MCF 10A (cell line): ENCODE data around the gene C1D. TPM values are rescaled to one million over a fixed set of nuclear protein-coding genes. Genes with fewer than 3 reads are reported as not detected.

Experiments used
- BruUV-seq: library from RNA; stranded (reverse); fragments of 400-500 nt; replicated peaks from 2 replicates; lab custom pipeline; 2021; lab: Mats Ljungman, UMichigan
- CTCF ChIA-PET: fragments of 300-600 bp; sonication (Branson Sonifier 250); formaldehyde crosslinking; extraction: SDS; loops from one replicate; lab custom pipeline; 2021; ENCODE audit warnings: antibody characterized with exemption, inconsistent platforms; lab: Yijun Ruan, JAX
- POLR2A ChIA-PET: fragments of 300-600, 350-650 bp; sonication (Branson Sonifier 250); formaldehyde crosslinking; extraction: SDS; loops from one replicate; lab custom pipeline; 2020; ENCODE audit warnings: antibody characterized with exemption, inconsistent platforms; lab: Yijun Ruan, JAX
- DNase-seq: peaks from one replicate; pipeline ENCODE4 v3.0.0-alpha.2; 2018; ENCODE audit not compliant: unreplicated experiment
- H3K27ac Mint-ChIP-seq: one replicate; pipeline ENCODE4 v1.8.0; 2022; ENCODE audit warnings: mild to moderate bottlenecking, low read depth, mixed read lengths; ENCODE audit not compliant: unreplicated experiment
- H3K27me3 Mint-ChIP-seq: one replicate; pipeline ENCODE4 v1.8.0; 2022; ENCODE audit warnings: mixed read lengths; ENCODE audit not compliant: insufficient read depth, unreplicated experiment
- H3K36me3 Mint-ChIP-seq: one replicate; pipeline ENCODE4 v1.8.0; 2022; ENCODE audit warnings: mild to moderate bottlenecking, moderate library complexity, mixed read lengths; ENCODE audit not compliant: insufficient read depth, unreplicated experiment
- H3K4me1 Mint-ChIP-seq: one replicate; pipeline ENCODE4 v1.8.0; 2022; ENCODE audit warnings: mixed read lengths; ENCODE audit not compliant: insufficient read depth, unreplicated experiment
- H3K4me3 Mint-ChIP-seq: one replicate; pipeline ENCODE4 v1.8.0; 2022; ENCODE audit warnings: mild to moderate bottlenecking, moderate library complexity, mixed read lengths; ENCODE audit not compliant: unreplicated experiment
- H3K9me3 Mint-ChIP-seq: one replicate; pipeline ENCODE4 v1.8.0; 2022; ENCODE audit warnings: mixed read lengths; ENCODE audit not compliant: unreplicated experiment
- CTCF ChIP-seq: fragments of 200-600 bp; IDR thresholded peaks from one replicate; pipeline ENCODE4 v1.8.0; 2022; ENCODE audit warnings: antibody characterized with exemption, mild to moderate bottlenecking; ENCODE audit not compliant: unreplicated experiment
- intact Hi-C: fragments of 100-400 bp; cut with micrococcal nuclease; formaldehyde crosslinking; loops from 2 replicates; pipeline ENCODE4 v1.14.1; 2022
- total RNA-seq: library from RNA; stranded (reverse); gene quantifications from 2 replicates; pipeline ENCODE4 v1.2.3, GENCODE V29; 2022

The C1D gene
- total RNA-seq, 1 experiment from 2014 or later, result 17.4 TPM

GRCh38 chr2:68040078-68040477 is 22.7 kb downstream of the C1D start:
- peaks cover 18% of the 10 kb centered on the region for H3K36me3 Mint-ChIP-seq
- no peaks in the 10 kb centered on the region for H3K9me3 Mint-ChIP-seq

DNA sequence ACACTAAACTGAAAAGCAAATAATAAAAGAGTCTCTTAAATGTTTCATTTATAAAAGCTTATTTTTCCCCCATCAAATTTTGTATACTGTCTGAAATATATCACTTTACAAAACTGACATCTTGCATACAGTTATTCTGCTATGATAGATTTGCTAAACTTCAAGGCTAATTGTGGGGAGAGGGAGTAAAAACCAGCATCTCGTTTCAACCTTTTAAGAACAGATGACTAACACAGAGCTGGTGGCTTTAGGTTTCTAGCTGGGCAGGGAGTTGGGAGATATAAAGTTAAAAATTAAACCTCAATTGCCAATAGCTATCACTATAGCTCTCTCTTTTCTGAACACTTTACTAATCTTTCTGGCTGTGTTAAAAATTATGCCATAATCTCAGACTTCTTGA is 23.5 kb downstream of the C1D start:
- ChIA-PET CTCF (no interaction called here), POLR2A (interaction anchor here (0.6 to 1.6 kb wide), 5 partner anchors 14 to 1659 kb away, joined by 3 to 5 read pairs (median 3); partner anchors contain the start of gene C1D)
- no peaks in the 10 kb centered on the region for H3K4me1 Mint-ChIP-seq
- intact Hi-C loops, result no loop called here
- H3K9me3 Mint-ChIP-seq, result no peaks in the 10 kb centered on the region
- no peaks in the 10 kb centered on the region for H3K27me3 Mint-ChIP-seq
- DNase-seq, result no peak
- no peak overlapping the region for H3K4me3 Mint-ChIP-seq
- peaks cover 14% of the 10 kb centered on the region for H3K36me3 Mint-ChIP-seq
- H3K27ac Mint-ChIP-seq, result no peak overlapping the region
- TF ChIP-seq CTCF, result no peak
- no TSS peak for BruUV-seq

More at GRCh38 chr2:68040078-68040477, 22.7 kb downstream of the C1D start:
- Mint-ChIP-seq H3K4me1 (no peaks in the 10 kb centered on the region), H3K4me3 (no peak overlapping the region), H3K27me3 (no peaks in the 10 kb centered on the region), H3K27ac (no peak overlapping the region)
- DNase-seq, result no peak
- ChIA-PET POLR2A (interaction anchor here (1.6 to 1.7 kb wide), 2 partner anchors 9 to 14 kb away, joined by 5 read pairs; no protein-coding TSS in a partner anchor), CTCF (no interaction called here)
- BruUV-seq, result no TSS peak
- intact Hi-C loops, result no loop called here
- no peak for TF ChIP-seq CTCF

GRCh38 chr2:68032702-68033101 is 30.1 kb downstream of the C1D start:
- ChIA-PET POLR2A (interaction anchor here (0.6 to 2.2 kb wide), 3 partner anchors 30 to 187 kb away, joined by 4 to 15 read pairs (median 5); partner anchors contain the start of gene C1D), CTCF (interaction anchor here (0.6 to 2.9 kb wide), 13 partner anchors 129 to 1144 kb away, joined by 3 to 8 read pairs (median 3); no protein-coding TSS in a partner anchor)
- intact Hi-C loops, result loop anchor here (5.0 kb wide), 3 partner anchors 555 to 815 kb away; no protein-coding TSS in a partner anchor
- Mint-ChIP-seq H3K4me3 (no peak overlapping the region), H3K36me3 (no peaks in the 10 kb centered on the region), H3K4me1 (peaks cover 5% of the 10 kb centered on the region), H3K9me3 (no peaks in the 10 kb centered on the region), H3K27ac (no peak overlapping the region), H3K27me3 (no peaks in the 10 kb centered on the region)
- TF ChIP-seq CTCF, result no peak
- BruUV-seq, result no TSS peak
- DNase-seq, result no peak

GRCh38 chr2:68031542-68032160 is 31.2 kb downstream of the C1D start:
- peaks cover 5% of the 10 kb centered on the region for H3K4me1 Mint-ChIP-seq
- intact Hi-C loops, result loop anchor here (1.0 to 5.0 kb wide), 9 partner anchors 191 to 1598 kb away; no protein-coding TSS in a partner anchor
- ChIA-PET CTCF (interaction anchor here (0.5 to 2.9 kb wide), 23 partner anchors 13 to 1603 kb away, joined by 3 to 8 read pairs (median 3); no protein-coding TSS in a partner anchor), POLR2A (interaction anchor here (0.7 to 2.2 kb wide), 14 partner anchors 9 to 1597 kb away, joined by 3 to 15 read pairs (median 5); partner anchors contain the start of gene C1D)
- no peak overlapping the region for H3K4me3 Mint-ChIP-seq
- no peak overlapping the region for H3K27ac Mint-ChIP-seq
- DNase-seq, result peak; percentile 71
- no peaks in the 10 kb centered on the region for H3K9me3 Mint-ChIP-seq
- H3K36me3 Mint-ChIP-seq, result no peaks in the 10 kb centered on the region
- TF ChIP-seq CTCF, result peak; percentile 66
- no TSS peak for BruUV-seq
- H3K27me3 Mint-ChIP-seq, result no peaks in the 10 kb centered on the region
